Measurements from ENCODE around the gene YTHDF1.
"Not testable (repeated sequence)": the region's sequence is repeated elsewhere in the genome, so short reads cannot be mapped to it uniquely, and the experiment has no call there.

Gene YTHDF1

GRCh38 chr20:63226042-63226943 lies 10.4 kb upstream of the YTHDF1 start:
- Histone ChIP-seq H3K9me3 (ENCODE audit: insufficient read depth, low read length) (no peaks in the 10 kb centered on the region), H3K4me1 (ENCODE audit: insufficient read depth, insufficient read length) (peaks cover 33% of the 10 kb centered on the region), H3K9ac (ENCODE audit: insufficient read length, low read depth) (peak overlapping the region; percentile 12), H3K27me3 (ENCODE audit: insufficient read depth, insufficient read length) (peaks cover 3% of the 10 kb centered on the region), H3K4me3 (ENCODE audit: insufficient read length, low read depth) (no peak overlapping the region), H3K36me3 (ENCODE audit: insufficient read depth, insufficient read length, low read length) (no peaks in the 10 kb centered on the region)
- no peak for DNase-seq (ENCODE audit: low read depth, low spot score)
- TF ChIP-seq YY1 (IDR thresholded peaks at IDR 0.05; ENCODE audit: insufficient read depth, insufficient read length) (no peak), ZNF274 (IDR thresholded peaks at IDR 0.05; ENCODE audit: low read depth, low read length) (no peak), SUZ12 (IDR thresholded peaks at IDR 0.05; ENCODE audit: extremely low read depth, insufficient read depth, insufficient read length) (no peak)

- Histone ChIP-seq H3K4me1 (ENCODE audit: insufficient read depth, insufficient read length) (peaks cover 26% of the 10 kb centered on the region), H3K9ac (ENCODE audit: insufficient read length, low read depth) (no peak overlapping the region), H3K36me3 (ENCODE audit: insufficient read depth, insufficient read length, low read length) (no peaks in the 10 kb centered on the region), H3K27me3 (ENCODE audit: insufficient read depth, insufficient read length) (peaks cover 3% of the 10 kb centered on the region), H3K4me3 (ENCODE audit: insufficient read length, low read depth) (no peak overlapping the region), H3K9me3 (ENCODE audit: insufficient read depth, low read length) (no peaks in the 10 kb centered on the region)
- no peak for DNase-seq (ENCODE audit: low read depth, low spot score)
- TF ChIP-seq ZNF274 (IDR thresholded peaks at IDR 0.05; ENCODE audit: low read depth, low read length) (no peak), YY1 (IDR thresholded peaks at IDR 0.05; ENCODE audit: insufficient read depth, insufficient read length) (no peak), SUZ12 (IDR thresholded peaks at IDR 0.05; ENCODE audit: extremely low read depth, insufficient read depth, insufficient read length) (no peak)
These were observed 9.1 kb upstream of the YTHDF1 start for GRCh38 chr20:63225082-63225454.

- Histone ChIP-seq H3K9me3 (ENCODE audit: insufficient read depth, low read length) (no peaks in the 10 kb centered on the region), H3K4me1 (ENCODE audit: insufficient read depth, insufficient read length) (peaks cover 23% of the 10 kb centered on the region), H3K36me3 (ENCODE audit: insufficient read depth, insufficient read length, low read length) (no peaks in the 10 kb centered on the region), H3K4me3 (ENCODE audit: insufficient read length, low read depth) (no peak overlapping the region), H3K9ac (ENCODE audit: insufficient read length, low read depth) (peak overlapping the region; percentile 57), H3K27me3 (ENCODE audit: insufficient read depth, insufficient read length) (peaks cover 3% of the 10 kb centered on the region)
- no peak for DNase-seq (ENCODE audit: low read depth, low spot score)
- no peak for TF ChIP-seq ZNF274 (IDR thresholded peaks at IDR 0.05; ENCODE audit: low read depth, low read length)
These were observed 8.6 kb upstream of the YTHDF1 start for GRCh38 chr20:63224412-63225081.

- H3K4me1 ChIP-seq (ENCODE audit: insufficient read depth, insufficient read length): peaks cover 17% of the 10 kb centered on the region
- H3K9me3 ChIP-seq (ENCODE audit: insufficient read depth, low read length): no peaks in the 10 kb centered on the region
- H3K36me3 ChIP-seq (ENCODE audit: insufficient read depth, insufficient read length, low read length): no peaks in the 10 kb centered on the region
- H3K4me3 ChIP-seq (ENCODE audit: insufficient read length, low read depth): no peak overlapping the region
- TF ChIP-seq SUZ12 (IDR thresholded peaks at IDR 0.05; ENCODE audit: extremely low read depth, insufficient read depth, insufficient read length) (no peak), ZNF274 (IDR thresholded peaks at IDR 0.05; ENCODE audit: low read depth, low read length) (no peak), YY1 (IDR thresholded peaks at IDR 0.05; ENCODE audit: insufficient read depth, insufficient read length) (no peak)
- peak overlapping the region; percentile 57 for H3K9ac ChIP-seq (ENCODE audit: insufficient read length, low read depth)
- no peak for DNase-seq (ENCODE audit: low read depth, low spot score)
- H3K27me3 ChIP-seq (ENCODE audit: insufficient read depth, insufficient read length): peaks cover 3% of the 10 kb centered on the region
These were observed 7.9 kb upstream of the YTHDF1 start for GRCh38 chr20:63223826-63224207.

- peaks cover 3% of the 10 kb centered on the region for H3K27me3 ChIP-seq (ENCODE audit: insufficient read depth, insufficient read length)
- peaks cover 17% of the 10 kb centered on the region for H3K4me1 ChIP-seq (ENCODE audit: insufficient read depth, insufficient read length)
- DNase-seq (ENCODE audit: low read depth, low spot score): no peak
- H3K4me3 ChIP-seq (ENCODE audit: insufficient read length, low read depth): no peak overlapping the region
- H3K36me3 ChIP-seq (ENCODE audit: insufficient read depth, insufficient read length, low read length): no peaks in the 10 kb centered on the region
- no peak overlapping the region for H3K9ac ChIP-seq (ENCODE audit: insufficient read length, low read depth)
- no peaks in the 10 kb centered on the region for H3K9me3 ChIP-seq (ENCODE audit: insufficient read depth, low read length)
- TF ChIP-seq YY1 (IDR thresholded peaks at IDR 0.05; ENCODE audit: insufficient read depth, insufficient read length) (no peak), ZNF274 (IDR thresholded peaks at IDR 0.05; ENCODE audit: low read depth, low read length) (no peak), SUZ12 (IDR thresholded peaks at IDR 0.05; ENCODE audit: extremely low read depth, insufficient read depth, insufficient read length) (no peak)
These were observed 7.3 kb upstream of the YTHDF1 start for GRCh38 chr20:63223121-63223825.

GRCh38 chr20:63222541-63222940 lies 6.6 kb upstream of the YTHDF1 start:
- peaks cover 3% of the 10 kb centered on the region for H3K27me3 ChIP-seq (ENCODE audit: insufficient read depth, insufficient read length)
- H3K4me1 ChIP-seq (ENCODE audit: insufficient read depth, insufficient read length): peaks cover 18% of the 10 kb centered on the region
- TF ChIP-seq SUZ12 (IDR thresholded peaks at IDR 0.05; ENCODE audit: extremely low read depth, insufficient read depth, insufficient read length) (no peak), ZNF274 (IDR thresholded peaks at IDR 0.05; ENCODE audit: low read depth, low read length) (no peak), YY1 (IDR thresholded peaks at IDR 0.05; ENCODE audit: insufficient read depth, insufficient read length) (no peak)
- H3K9ac ChIP-seq (ENCODE audit: insufficient read length, low read depth): no peak overlapping the region
- no peaks in the 10 kb centered on the region for H3K36me3 ChIP-seq (ENCODE audit: insufficient read depth, insufficient read length, low read length)
- no peaks in the 10 kb centered on the region for H3K9me3 ChIP-seq (ENCODE audit: insufficient read depth, low read length)
- no peak overlapping the region for H3K4me3 ChIP-seq (ENCODE audit: insufficient read length, low read depth)
- no peak for DNase-seq (ENCODE audit: low read depth, low spot score)

- H3K9ac ChIP-seq (ENCODE audit: insufficient read length, low read depth); H3K9me3 ChIP-seq (ENCODE audit: insufficient read depth, low read length); H3K4me3 ChIP-seq (ENCODE audit: insufficient read length, low read depth); H3K27me3 ChIP-seq (ENCODE audit: insufficient read depth, insufficient read length); H3K36me3 ChIP-seq (ENCODE audit: insufficient read depth, insufficient read length, low read length); DNase-seq (ENCODE audit: low read depth, low spot score): not testable (repeated sequence)
- peaks cover 21% of the 10 kb centered on the region for H3K4me1 ChIP-seq (ENCODE audit: insufficient read depth, insufficient read length)
These were observed 5.6 kb upstream of the YTHDF1 start for GRCh38 chr20:63221400-63222053.

All from NT2/D1 (cell line).